K562 (cell line): ENCODE measurements around the gene EIF4E2. TPM values are rescaled to one million over a fixed set of nuclear protein-coding genes. Genes with fewer than 3 reads are reported as not detected.
A peak's percentile ranks its signal among the peaks of the same experiment; 100 is the strongest.

Source experiments
- FOXK2 ChIP-seq, 2 experiments: fragments of 450-650 bp; IDR thresholded peaks in 1 of 2; conservative IDR thresholded peaks in 1 of 2; 2 replicates each; pipeline ENCODE4 v1.6.1; 2016; ENCODE audit warnings: low read depth in 2 of 2, mild to moderate bottlenecking in 1 of 2
- FUS ChIP-seq: fragments of 200-400 bp; formaldehyde crosslinking; optimal IDR thresholded peaks from 2 replicates; pipeline ENCODE3; 2017; ENCODE audit warnings: low read depth, low read length
- HDAC3 ChIP-seq: fragments of 450-650 bp; IDR thresholded peaks from 2 replicates; pipeline ENCODE4 v1.6.1; 2018; ENCODE audit warnings: borderline replicate concordance, mild to moderate bottlenecking, moderate library complexity; ENCODE audit not compliant: partially characterized antibody
- HNRNPLL ChIP-seq: fragments of 200-400 bp; formaldehyde crosslinking; IDR thresholded peaks from 2 replicates; pipeline ENCODE4 v1.6.1; 2017; ENCODE audit warnings: low read length, low read depth, mild to moderate bottlenecking; ENCODE audit not compliant: poor library complexity, severe bottlenecking
- IFI16 ChIP-seq: fragments of 250-450 bp; sonication (Bioruptor Pico); IDR thresholded peaks from 2 replicates; pipeline ENCODE4 v2.1.2; 2022; ENCODE audit warnings: mild to moderate bottlenecking, inconsistent platforms
- ILK ChIP-seq: fragments of 450-650 bp; IDR thresholded peaks from 2 replicates; pipeline ENCODE4 v1.6.1; 2016; ENCODE audit warnings: missing genetic modification characterization, low read depth, mild to moderate bottlenecking, missing compliant biosample characterization, moderate library complexity, borderline replicate concordance
- MTA2 ChIP-seq: fragments of 450-650 bp; IDR thresholded peaks from 2 replicates; pipeline ENCODE4 v1.6.1; 2016; ENCODE audit warnings: low read depth
- MXI1 ChIP-seq: IDR thresholded peaks from 2 replicates; pipeline ENCODE4 v1.6.1; 2011; ENCODE audit warnings: low read depth, mild to moderate bottlenecking, improper control_type of control experiment, low read length
- NFIC ChIP-seq: fragments of 450-650 bp; IDR thresholded peaks from 2 replicates; pipeline ENCODE4 v1.6.1; 2017; ENCODE audit warnings: mild to moderate bottlenecking, inconsistent platforms
- POLR2G ChIP-seq: fragments of 200-400 bp; formaldehyde crosslinking; IDR thresholded peaks from 2 replicates; pipeline ENCODE4 v1.6.1; 2017; ENCODE audit warnings: low read depth, mild to moderate bottlenecking, antibody characterized with exemption, low read length, moderate library complexity
- SOX6 ChIP-seq: fragments of 450-650 bp; IDR thresholded peaks from 2 replicates; pipeline ENCODE4 v1.6.1; 2014; ENCODE audit warnings: mild to moderate bottlenecking
- ZBTB17 ChIP-seq: fragments of 450-650 bp; formaldehyde crosslinking; IDR thresholded peaks from 2 replicates; pipeline ENCODE4 v1.4.0; 2020; ENCODE audit warnings: mild to moderate bottlenecking
- polyA plus RNA-seq, 8 experiments: library from polyadenylated mRNA; depleted of rRNA in 4 of 8; stranded (reverse) in 5 of 8; unstranded in 3 of 8; fragments of >200 nt; fragmentation: Nextera tagmentation in 2 of 8; fragmentation: Illumina TruSeq in 1 of 8; extraction: Ambion mirVana in 2 of 8; extraction: Trizol in 1 of 8; gene quantifications; 2 replicates each; pipeline versions ENCODE4 v1.2.1 to v1.2.3, GENCODE V29; 2011 to 2014; ENCODE audit warnings: inconsistent platforms in 1 of 8, missing spikeins in 1 of 8
- total RNA-seq, 7 experiments: library from RNA; depleted of rRNA in 6 of 7; stranded (reverse); fragments of >200 nt in 6 of 7; fragmentation: Illumina TruSeq in 2 of 7; extraction: Trizol in 2 of 7; gene quantifications; 2 replicates each; pipeline versions ENCODE4 v1.2.1 to v1.2.3, GENCODE V29; 2011 to 2021; ENCODE audit warnings: low replicate concordance in 1 of 7
- TF ChIP-seq, protein P1 (sequence below): fragments of 450-650 bp; conservative IDR thresholded peaks from 2 replicates; pipeline ENCODE4 v1.6.1; 2016; ENCODE audit warnings: missing genetic modification characterization, low read depth, mild to moderate bottlenecking, control low read depth, missing compliant biosample characterization
- TF ChIP-seq, protein P2 (sequence below): fragments of 450-650 bp; IDR thresholded peaks from 2 replicates; pipeline ENCODE4 v1.6.1; 2016; ENCODE audit warnings: low read depth, mild to moderate bottlenecking, moderate library complexity
- TF ChIP-seq, protein P3 (sequence below): fragments of 450-650 bp; IDR thresholded peaks from 2 replicates; pipeline ENCODE4 v1.6.1; 2016; ENCODE audit warnings: missing biosample characterization, missing genetic modification characterization
- TF ChIP-seq, protein P4 (sequence below): fragments of 450-650 bp; IDR thresholded peaks from 2 replicates; pipeline ENCODE4 v1.6.1; 2018; ENCODE audit not compliant: partially characterized antibody

Gene EIF4E2
- total and polyA plus RNA-seq, 9 of the 15 experiments (the other 6 are each of a cell fraction or from before 2014, with no cell fraction given), result 33.9 to 169 (median 77.5) TPM

DNA sequence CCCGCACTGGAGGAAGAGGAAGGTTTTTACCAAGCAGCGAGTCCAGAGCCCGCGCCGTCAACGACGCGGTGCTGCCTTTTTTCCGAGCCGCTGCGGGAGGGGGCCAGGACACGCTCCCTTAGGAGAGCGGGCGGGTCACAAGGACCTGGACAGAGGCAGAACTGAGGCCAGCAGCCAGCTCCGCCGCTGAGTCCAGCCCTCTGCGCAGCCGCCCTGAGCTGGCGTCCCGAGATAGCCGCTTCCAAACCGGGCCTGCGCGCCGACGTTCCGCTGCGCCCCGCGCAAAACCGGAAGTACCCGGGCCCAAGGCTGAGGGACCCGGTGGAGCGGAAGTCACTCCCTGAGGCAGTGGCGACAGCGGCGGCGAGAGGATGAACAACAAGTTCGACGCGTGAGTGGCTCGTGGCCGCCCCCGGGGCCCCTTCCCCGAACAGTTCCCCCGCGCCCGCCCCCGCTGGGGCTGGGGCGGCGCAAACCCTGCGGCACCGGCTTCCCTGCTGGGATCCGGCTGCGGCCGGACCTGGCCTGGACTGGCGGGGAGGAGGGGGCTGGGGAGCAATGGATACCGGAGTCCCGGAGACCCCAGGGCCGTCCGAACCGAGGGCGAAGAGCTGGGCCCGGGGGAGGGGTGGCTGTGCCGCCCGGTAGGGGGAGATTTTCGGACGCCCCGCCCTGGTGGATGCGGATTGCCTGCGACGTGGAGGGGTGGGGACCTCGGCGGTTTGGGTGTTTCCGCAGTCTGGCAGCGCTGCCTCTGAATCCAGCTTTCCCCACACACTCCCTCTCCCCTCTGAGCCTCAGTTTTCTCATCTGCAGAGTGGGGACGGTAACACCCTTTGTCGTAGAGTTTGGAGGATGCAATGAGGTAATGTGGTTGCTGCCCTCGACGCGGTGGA, at the start of gene EIF4E2, which contains the start of gene TIGD1 (continued):
- TF ChIP-seq FOXK2 (conservative IDR thresholded peaks at IDR 0.05 in 1 of 2, IDR thresholded peaks at IDR 0.05 in 1 of 2; ENCODE audit: low read depth in 2 of 2), result peak; percentile 41 to 69; a peak in 3 of 4 replicates
- TF ChIP-seq ILK (tag), result no peak
- TF ChIP-seq, protein P1, sequence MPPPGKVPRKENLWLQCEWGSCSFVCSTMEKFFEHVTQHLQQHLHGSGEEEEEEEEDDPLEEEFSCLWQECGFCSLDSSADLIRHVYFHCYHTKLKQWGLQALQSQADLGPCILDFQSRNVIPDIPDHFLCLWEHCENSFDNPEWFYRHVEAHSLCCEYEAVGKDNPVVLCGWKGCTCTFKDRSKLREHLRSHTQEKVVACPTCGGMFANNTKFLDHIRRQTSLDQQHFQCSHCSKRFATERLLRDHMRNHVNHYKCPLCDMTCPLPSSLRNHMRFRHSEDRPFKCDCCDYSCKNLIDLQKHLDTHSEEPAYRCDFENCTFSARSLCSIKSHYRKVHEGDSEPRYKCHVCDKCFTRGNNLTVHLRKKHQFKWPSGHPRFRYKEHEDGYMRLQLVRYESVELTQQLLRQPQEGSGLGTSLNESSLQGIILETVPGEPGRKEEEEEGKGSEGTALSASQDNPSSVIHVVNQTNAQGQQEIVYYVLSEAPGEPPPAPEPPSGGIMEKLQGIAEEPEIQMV (tag), result no peak
- peak; percentile 27 for TF ChIP-seq HNRNPLL
- TF ChIP-seq, protein P2, sequence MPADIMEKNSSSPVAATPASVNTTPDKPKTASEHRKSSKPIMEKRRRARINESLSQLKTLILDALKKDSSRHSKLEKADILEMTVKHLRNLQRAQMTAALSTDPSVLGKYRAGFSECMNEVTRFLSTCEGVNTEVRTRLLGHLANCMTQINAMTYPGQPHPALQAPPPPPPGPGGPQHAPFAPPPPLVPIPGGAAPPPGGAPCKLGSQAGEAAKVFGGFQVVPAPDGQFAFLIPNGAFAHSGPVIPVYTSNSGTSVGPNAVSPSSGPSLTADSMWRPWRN, result peak; percentile 95
- TF ChIP-seq ZBTB17 (CRISPR knock-in tag), result no peak
- no peak for TF ChIP-seq HDAC3
- TF ChIP-seq, protein P3, sequence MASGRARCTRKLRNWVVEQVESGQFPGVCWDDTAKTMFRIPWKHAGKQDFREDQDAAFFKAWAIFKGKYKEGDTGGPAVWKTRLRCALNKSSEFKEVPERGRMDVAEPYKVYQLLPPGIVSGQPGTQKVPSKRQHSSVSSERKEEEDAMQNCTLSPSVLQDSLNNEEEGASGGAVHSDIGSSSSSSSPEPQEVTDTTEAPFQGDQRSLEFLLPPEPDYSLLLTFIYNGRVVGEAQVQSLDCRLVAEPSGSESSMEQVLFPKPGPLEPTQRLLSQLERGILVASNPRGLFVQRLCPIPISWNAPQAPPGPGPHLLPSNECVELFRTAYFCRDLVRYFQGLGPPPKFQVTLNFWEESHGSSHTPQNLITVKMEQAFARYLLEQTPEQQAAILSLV (tag), result no peak
- 0 out of 2 replicates have a peak, but pooled peaks have one; percentile 49 for TF ChIP-seq SOX6
- peak; percentile 94 for TF ChIP-seq POLR2G
- no peak for TF ChIP-seq IFI16 (CRISPR knock-in tag)
- TF ChIP-seq MXI1, result no peak
- no peak for TF ChIP-seq NFIC
- no peak for TF ChIP-seq FUS
- TF ChIP-seq, protein P4, sequence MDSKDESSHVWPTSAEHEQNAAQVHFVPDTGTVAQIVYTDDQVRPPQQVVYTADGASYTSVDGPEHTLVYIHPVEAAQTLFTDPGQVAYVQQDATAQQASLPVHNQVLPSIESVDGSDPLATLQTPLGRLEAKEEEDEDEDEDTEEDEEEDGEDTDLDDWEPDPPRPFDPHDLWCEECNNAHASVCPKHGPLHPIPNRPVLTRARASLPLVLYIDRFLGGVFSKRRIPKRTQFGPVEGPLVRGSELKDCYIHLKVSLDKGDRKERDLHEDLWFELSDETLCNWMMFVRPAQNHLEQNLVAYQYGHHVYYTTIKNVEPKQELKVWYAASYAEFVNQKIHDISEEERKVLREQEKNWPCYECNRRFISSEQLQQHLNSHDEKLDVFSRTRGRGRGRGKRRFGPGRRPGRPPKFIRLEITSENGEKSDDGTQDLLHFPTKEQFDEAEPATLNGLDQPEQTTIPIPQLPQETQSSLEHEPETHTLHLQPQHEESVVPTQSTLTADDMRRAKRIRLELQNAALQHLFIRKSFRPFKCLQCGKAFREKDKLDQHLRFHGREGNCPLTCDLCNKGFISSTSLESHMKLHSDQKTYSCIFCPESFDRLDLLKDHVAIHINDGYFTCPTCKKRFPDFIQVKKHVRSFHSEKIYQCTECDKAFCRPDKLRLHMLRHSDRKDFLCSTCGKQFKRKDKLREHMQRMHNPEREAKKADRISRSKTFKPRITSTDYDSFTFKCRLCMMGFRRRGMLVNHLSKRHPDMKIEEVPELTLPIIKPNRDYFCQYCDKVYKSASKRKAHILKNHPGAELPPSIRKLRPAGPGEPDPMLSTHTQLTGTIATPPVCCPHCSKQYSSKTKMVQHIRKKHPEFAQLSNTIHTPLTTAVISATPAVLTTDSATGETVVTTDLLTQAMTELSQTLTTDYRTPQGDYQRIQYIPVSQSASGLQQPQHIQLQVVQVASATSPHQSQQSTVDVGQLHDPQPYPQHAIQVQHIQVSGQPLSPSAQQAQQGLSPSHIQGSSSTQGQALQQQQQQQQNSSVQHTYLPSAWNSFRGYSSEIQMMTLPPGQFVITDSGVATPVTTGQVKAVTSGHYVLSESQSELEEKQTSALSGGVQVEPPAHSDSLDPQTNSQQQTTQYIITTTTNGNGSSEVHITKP, result no peak
- TF ChIP-seq MTA2, result no peak
